ENCODE measurements around the gene HOXD10.

The HOXD10 gene

DNA sequence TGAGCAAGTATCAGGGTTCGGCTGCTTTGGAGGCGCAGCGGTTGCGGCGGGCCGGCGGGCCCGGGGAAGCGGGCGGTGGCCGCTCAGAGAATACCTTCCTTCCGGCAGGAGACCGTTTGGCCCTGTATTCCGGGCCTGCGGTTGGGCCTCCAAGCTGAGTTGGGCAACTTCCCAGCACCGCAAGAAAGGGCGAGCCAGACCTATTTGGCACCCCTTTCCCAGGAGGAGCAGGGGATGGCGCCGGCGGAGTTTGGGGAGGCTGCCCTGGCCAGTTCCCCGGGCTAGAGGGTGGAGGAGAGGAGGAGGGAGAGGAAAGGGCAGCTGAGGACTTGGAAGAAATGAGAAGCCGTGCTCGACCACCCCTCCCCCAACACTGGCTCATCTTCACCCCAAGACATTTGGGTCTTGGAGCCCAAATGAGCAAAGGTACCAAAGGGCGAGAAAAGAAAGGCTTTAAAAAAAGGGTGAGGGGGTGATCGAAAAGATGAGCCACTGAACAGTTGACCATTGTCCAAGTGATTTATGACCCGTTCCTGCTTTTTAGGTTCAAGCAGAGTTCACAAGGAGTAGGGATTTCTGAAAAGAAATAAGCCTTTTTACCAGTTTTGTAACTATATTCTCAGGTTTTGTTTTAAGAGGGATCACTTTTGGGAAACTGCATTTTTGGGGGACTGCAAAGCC lies 48.9 kb downstream of the HOXD10 start:
- no peak for DNase-seq

DNA sequence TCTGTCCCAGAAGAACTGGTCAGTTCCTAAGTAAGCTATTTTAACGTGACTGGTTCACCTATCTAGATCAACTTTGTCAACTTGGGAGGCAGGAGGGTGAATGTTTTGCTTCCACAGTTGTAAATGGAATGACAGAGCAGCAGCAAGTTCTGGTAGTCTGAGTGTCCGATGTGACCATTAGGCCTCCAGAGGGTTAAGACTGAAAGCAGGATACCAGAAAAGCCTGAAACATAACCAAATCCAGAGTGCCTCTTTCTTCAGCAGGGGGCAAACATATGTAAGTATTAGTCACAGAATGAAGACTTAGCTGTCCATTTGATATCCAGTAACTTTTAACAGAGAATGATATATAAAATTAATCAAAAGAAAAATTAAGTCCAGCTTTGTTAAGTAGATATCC lies 49.7 kb downstream of the HOXD10 start:
- no peak for DNase-seq

DNA sequence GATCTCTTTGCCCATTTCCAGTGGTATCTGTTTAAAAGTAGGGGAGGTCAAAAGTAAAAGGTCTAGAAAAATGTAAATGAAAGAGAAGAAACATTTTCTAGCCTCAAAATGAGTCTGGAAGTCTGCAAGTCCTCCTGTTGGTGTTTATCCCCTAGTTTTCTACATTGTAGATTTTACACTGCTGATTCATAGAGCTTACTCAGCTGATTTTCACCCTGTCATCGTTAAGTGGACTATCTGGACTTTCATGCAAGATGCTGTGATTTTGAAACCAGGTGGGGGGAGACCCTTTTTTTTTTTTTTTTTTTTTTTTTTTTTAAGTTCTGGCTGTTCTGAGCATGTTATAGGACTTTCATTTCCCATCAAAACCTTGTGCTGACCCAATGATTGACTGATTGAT lies 50.8 kb downstream of the HOXD10 start:
- DNase-seq = no peak

DNA sequence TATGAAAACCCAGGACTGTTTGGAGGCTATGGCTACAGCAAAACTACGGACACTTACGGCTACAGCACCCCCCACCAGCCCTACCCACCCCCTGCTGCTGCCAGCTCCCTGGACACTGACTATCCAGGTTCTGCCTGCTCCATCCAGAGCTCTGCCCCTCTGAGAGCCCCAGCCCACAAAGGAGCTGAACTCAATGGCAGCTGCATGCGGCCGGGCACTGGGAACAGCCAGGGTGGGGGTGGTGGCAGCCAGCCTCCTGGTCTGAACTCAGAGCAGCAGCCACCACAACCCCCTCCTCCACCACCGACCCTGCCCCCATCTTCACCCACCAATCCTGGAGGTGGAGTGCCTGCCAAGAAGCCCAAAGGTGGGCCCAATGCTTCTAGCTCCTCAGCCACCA lies 52.6 kb downstream of the HOXD10 start:
- no peak for DNase-seq
